Stimulated activated CD8-positive, alpha-beta memory T cell treated with anti-CD3 and anti-CD28 coated beads, Interleukin-4, amount 100 ng/mL, for 4 hours (primary cell): ENCODE results near the gene TAF4.
"Not testable (repeated sequence)": the region's sequence is repeated elsewhere in the genome, so short reads cannot be mapped to it uniquely, and the experiment has no call there.

Source experiments
- DNase-seq, 2 donors: peaks; one replicate each; pipeline ENCODE4 v3.0.0-alpha.2; 2020; ENCODE audit warnings: low read depth in 2 of 2, low spot score in 1 of 2

The TAF4 gene

DNA sequence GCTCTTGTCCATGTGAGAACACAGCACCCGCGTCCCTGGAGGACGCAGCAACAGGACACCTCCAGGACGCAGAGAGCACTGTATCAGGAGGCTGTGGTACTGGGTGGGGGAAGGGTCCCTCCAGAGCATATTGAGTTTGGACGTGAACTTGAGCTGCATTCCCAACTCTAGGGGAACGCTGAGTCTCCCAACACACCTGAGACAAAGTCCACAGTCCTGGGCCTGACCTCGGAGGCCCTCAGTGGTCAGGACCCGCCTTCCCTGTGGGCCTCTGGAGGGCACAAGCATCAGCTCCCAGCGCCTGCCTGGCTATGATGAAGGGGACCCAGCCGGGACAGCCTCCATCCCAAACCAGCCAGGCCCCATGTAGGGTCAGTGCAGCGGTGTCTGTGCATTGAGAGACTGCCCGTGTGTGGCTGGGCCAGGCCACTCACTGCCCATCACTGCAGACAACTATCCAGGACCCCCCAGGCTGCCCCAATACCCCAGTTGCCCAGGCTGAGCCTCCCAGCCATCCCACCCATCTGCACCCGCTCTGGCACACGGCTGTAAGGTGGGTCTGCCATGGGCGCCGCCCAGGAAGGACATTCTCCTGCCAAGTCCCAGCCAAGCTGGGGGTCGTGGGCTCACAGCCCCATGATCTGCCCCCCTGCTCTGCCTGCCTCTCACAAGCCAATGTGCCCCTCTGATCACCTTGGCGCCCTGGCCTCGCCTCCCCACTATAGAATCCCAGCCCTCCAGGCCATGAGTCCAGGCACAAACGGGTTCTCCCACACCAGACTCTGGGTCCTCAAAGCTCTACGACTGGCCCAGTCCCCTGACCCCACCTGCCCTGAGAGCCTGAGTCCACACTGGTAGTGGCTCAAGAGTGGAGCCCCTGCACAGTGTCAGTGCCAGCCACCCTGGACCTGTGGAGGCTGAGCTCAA, 115.7 kb downstream of the TAF4 start:
- DNase-seq: no peak

DNA sequence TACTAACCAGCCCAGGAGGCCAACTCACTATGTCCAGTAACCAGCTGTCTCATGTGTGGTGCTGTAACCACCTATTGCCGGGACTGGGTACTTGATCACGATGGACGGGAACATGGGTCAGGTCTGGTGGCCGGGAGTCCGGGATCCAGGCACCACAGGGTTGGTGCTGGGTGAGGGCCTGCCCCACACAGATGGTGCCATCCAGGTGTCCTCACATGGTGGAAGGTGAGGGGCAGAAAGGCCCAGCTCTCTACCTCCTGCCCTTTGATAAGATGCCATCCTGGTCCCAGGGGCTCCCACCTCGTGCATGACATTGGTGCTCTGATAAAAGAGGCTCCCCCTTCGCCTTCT, 116.3 kb downstream of the TAF4 start:
- no peak for DNase-seq

DNA sequence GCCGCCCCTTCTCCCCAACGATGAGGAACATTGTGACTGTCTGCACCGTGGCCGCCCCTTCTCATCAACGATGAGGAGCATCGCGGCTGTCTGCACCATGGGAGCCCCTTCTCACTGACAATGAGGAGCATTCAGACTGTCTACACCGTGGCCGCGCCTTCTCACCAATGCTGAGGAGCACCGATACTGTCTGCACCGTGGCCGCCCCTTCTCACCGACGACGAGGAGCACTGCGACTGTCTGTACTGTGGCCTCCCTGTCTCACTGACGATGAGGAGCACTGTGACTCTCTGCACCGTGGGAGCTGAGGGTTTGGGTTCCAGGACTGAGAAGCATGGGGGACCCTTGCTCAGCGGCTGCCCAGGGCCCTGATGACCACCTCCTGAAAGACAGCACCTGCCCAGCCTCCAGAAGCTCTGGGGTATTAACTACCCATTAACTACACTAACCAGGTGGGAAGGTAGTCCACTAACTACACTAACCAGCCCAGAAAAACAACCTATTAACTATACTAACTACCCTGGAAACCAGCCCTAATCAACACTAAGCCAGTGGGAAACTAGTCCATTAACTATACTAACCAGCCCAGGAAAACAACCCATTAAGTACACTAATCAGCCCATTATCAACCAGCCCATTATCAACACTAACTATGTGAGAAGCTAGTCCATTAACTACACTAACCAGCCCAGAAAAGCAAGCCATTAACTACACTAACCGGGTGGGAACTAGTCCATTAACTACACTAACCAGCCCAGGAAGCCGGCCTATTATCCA, 116.9 kb downstream of the TAF4 start:
- DNase-seq: no peak

DNA sequence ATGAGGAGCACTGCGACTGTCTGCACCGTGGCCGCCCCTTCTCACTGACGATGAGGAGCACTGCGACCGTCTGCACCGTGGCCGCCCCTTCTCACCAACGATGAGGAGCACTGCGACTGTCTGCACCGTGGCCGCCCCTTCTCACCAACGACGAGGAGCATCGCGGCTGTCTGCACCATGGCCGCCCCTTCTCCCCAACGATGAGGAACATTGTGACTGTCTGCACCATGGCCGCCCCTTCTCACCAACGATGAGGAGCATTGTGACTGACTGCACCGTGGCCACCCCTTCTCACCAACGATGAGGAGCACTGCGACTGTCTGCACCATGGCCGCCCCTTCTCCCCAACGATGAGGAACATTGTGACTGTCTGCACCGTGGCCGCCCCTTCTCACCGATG, 117.6 kb downstream of the TAF4 start:
- DNase-seq: not testable (repeated sequence)

DNA sequence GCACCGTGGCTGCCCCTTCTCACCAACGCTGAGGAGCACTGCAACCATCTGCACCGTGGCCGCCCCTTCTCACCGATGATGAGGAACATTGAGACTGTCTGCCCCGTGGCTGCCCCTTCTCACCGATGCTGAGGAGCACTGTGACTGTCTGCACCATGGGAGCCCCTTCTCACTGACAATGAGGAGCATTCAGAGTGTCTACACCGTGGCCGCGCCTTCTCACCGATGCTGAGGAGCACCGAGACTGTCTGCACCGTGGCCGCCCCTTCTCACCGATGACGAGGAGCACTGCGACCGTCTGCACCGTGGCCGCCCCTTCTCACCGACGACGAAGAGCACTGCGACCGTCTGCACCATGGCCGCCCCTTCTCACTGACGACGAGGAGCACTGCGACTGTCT, 120.2 kb downstream of the TAF4 start:
- DNase-seq: not testable (repeated sequence)

DNA sequence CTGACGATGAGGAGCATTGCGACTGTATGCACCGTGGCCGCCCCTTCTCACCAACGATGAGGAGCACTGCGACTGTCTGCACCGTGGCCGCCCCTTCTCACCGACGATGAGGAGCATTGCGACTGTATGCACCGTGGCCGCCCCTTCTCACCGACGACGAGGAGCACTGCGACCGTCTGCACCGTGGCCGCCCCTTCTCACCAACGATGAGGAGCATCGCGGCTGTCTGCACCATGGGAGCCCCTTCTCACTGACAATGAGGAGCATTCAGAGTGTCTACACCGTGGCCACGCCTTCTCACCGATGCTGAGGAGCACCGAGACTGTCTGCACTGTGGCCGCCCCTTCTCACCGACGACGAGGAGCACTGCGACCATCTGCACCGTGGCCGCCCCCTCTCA, 120.7 kb downstream of the TAF4 start:
- DNase-seq: not testable (repeated sequence)

DNA sequence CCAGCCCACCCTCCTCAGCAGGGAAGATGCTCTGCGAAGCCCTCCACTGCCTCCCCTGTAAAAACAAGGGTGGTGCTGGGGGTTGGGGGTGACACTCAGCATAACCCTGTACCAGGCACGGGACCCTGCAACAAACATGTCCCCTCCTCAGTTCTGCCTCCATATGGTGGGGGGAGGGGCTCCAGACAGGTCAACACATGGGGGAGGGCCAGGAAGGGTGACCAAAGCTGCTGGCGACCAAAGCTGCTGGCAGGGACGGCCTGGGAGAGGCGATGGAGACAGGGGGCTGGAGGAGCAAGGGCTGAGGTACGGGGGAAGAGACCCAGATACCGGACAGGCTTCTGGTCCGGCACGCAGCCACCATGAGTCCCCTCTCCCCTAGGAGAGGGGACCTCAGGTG, 123.2 kb downstream of the TAF4 start:
- DNase-seq: no peak

DNA sequence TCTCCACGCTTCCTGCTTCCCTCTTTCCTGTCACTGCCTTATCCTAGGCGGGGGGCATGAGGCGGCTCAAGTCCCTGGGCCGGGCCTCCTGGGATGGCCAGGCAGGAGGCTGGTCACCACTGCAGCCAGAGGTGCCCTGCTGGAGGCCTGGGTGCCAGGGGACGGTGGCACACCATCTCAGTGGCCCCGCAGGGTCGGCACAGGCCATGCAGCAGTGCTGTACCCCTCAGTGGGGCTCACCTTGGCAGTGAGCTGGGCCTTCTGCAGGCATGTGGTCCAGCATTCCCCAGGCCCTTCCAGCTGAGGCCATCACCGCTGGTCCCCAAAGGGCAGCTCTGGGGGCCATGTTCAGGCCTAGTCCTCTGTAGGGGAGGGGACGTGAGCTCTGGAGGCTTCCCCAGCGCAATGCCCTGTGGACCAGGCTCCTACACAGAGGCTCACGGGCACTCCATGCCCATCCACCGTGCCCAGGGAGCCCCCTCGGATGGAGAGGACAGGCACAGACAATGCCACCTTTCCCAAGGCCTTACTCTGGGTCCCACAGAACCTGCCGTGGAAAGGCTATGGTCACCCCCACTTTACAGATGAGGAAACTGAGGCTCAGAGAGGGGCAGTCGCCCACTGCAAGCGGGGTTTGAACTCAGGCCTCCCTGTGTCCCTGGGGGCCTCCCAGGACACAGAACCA, 123.8 kb downstream of the TAF4 start:
- no peak for DNase-seq

DNA sequence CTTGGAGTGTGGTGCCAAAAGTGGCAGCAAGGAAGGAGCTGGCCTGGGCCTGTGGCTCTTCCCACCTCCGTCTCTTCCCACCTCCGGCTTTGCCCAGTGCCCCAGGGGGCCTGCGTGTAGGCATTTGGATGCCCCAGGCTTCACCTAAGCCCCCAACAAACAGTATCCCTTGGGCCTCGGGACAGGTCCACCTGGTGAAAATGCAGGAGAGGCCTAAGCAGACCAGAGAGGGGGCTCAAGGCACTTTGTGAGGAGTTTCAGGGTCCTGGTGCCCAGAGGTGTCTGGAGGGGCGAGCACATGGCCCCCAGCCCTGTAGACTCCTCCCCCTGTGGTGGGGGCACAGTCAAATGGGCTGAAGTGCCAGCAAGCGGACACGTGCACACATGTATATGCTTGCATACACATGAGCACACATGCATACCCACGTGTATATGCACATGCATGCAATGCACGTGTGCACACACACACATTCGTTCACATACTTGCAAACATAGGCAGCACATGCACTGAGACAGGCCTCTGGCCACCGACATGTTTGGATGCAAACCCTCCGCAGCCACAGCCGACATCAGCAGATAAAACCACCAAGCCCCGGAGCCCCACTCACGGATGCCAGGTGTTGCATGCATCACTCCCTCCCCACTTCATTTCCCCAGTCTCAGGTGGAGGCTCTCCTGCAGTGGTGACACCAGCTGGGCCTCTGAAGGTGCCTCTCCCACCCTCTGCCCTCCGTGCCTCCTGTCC, 124.5 kb downstream of the TAF4 start:
- DNase-seq: no peak

DNA sequence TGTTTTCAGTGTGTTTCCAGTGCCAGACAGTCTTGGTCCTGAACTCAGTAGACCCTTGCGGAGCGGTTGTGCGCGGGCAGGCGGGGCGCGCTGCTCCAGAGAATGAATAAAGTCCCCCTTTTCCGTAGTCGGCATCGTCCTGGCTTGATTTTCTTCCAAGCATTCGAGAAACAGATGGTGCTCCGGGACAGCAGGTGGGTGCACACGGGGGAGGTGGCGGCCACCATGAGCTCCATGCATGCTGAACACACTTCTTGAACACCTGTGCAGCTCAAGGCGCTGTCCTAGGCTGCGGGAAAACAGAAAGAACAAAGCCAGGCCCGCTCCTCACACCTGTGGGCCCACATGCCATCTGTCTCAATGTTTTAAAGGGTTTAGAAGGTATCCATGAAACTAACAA, 125.2 kb downstream of the TAF4 start:
- no peak for DNase-seq

DNA sequence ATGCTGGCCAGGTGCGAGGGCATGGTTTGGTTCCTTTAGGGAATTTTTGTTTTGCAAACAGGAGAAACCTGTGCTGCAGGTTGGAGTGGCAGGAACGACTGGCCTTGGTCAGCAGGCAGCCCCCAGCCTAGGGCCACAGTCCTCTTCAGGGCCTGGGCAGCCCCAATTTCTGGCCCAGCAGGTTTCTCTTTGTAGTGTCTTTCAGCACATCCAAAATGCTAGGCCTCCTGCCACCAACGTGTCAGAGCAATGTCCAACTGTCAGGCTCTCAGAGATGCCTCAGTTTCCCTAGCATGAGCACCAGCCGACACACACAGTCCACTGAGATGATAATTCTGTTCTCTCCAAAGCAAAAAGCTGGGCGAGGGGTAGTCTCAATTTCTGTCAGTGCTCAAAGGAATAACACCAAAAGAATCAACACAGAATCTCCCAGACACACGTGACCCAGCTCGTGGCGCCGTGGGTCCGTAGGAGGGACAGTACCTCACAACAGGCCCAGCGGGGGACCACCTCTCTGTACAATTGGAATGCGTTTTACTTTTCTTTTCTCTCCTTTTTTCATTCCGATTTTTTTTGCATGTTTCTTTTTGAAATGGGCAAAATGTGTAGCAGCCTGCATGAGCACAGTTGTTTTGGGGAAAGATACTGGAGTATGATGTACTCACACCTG, 125.9 kb downstream of the TAF4 start:
- no peak for DNase-seq

DNA sequence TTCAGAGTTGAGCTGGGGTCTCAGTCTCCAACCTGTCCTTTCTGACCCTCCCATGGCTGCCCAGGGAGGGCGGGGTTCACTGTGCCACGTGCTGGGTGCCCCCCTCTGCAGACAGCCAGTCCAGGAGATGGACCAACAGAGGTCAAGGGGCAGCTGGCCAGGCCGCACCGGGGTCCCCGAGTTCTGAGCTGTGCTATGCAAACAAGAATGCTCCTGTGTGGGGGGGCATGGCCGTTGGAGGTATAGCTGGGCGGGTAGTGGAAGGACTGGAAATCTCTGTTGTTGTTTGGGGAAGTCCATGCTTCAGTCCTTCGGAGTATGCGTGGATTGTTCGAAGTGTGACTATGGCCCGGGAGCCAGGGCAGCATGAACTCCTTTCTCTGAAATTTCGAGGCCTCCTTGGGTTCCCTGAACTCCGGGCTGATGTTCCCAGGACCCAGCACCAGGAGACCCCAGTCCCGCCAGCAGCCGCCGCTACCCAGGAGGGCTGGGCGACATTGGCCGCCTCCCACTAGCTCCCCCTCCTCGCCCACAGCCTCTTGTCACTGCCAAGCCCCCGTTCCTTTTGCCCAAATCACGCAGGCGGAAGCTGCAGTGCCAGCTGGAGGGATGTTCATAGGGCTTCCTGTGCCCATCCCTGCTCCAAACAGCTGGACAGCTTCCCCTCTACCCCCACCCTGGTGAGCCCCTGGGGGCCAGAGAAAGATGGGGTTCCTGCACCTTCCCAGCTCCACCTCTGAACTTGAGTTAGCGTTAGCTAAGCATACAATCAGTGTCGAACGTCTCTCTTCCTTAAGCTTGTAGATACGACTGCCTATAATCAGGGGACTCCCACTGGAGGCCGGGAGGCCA, 126.6 kb downstream of the TAF4 start:
- no peak for DNase-seq

DNA sequence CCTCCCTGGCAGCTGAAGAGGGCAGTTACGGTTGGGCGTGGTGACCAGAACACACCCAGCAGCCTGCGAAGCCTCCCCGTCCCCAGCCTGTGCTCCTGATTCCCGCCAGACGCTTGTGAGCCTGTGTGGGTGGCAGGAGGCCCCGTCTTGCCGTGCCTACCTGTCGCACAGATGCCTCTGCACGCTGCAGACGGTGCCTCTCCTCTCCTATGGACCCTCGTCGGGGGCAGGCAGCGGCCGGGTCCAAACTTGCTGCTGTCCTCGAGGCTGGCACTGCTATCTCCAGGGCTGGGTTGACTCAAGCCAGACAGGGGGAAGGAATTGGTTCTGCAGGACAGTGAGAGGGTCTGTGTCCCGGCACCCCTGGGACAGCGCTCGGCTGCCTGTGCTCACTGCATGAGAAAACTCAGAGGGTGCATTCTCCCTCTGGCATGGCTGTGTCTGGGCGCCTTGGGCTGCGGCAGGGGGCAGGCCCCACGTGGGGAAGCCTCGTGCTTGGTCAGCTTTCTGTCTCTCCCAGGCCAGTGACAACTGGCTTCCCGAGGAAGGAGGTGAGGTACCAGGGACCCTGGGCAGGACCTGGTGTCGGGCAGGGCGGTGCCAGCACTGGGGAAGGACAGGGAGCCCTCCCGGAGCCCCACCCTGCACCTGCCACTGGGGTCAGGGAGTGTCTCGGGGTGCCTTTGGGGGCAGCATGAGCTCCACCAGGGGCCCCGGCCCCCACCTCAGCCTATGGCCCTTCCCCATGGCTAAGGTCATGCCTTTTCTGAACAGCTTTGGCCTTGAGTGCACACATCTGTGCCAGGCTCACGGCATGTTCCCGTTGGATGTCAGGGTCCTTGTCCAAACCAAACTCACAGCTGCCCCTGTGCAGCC, 127.5 kb downstream of the TAF4 start:
- no peak for DNase-seq

DNA sequence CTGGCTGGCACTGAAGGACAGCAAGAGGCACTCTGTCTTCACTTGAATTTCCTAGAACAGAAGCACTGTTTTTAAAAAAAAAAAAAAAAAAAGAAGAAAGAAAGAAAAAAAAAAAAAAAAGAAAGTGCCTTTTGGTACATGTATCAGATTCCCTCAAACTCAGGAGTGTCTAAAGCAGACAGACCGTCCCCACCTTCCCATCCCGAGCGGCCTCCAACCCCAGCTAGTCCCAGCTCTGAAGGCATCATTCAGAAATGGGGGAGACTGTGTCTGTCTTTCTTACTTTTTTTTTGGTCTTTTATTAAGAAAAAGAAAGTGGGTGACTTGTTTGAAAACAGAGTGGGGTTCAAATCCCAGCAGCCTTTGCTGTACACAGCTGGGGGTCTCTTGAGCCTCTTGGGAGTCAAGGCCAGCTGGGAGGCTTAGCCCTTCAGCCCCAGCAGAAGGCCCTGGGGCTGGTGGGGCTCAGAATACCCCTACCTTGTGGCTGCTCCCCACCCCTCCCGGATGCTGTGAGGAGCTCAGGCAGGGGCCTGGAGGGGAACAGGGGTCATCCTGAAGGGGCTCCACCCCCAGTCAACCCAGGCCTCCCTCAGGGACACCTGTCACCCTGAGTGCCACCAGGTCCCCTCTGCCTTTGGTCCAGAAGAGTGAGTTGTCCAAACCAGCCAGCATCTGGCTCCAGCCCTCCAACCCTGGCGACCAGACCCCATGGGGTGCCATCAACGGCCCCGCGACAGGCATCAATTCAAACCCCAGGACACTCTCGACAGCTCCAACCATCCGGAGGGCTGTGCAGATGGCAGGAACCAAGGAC, 128.3 kb downstream of the TAF4 start:
- no peak for DNase-seq

DNA sequence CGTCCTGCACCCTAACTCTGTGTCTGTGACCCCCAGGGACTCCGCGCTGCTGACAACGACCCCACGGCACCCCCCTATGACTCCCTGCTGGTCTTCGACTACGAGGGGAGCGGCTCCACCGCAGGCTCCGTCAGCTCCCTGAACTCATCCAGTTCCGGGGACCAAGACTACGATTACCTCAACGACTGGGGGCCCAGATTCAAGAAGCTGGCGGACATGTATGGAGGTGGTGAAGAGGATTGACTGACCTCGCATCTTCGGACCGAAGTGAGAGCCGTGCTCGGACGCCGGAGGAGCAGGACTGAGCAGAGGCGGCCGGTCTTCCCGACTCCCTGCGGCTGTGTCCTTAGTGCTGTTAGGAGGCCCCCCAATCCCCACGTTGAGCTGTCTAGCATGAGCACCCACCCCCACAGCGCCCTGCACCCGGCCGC, 129.0 kb downstream of the TAF4 start:
- DNase-seq: no peak

DNA sequence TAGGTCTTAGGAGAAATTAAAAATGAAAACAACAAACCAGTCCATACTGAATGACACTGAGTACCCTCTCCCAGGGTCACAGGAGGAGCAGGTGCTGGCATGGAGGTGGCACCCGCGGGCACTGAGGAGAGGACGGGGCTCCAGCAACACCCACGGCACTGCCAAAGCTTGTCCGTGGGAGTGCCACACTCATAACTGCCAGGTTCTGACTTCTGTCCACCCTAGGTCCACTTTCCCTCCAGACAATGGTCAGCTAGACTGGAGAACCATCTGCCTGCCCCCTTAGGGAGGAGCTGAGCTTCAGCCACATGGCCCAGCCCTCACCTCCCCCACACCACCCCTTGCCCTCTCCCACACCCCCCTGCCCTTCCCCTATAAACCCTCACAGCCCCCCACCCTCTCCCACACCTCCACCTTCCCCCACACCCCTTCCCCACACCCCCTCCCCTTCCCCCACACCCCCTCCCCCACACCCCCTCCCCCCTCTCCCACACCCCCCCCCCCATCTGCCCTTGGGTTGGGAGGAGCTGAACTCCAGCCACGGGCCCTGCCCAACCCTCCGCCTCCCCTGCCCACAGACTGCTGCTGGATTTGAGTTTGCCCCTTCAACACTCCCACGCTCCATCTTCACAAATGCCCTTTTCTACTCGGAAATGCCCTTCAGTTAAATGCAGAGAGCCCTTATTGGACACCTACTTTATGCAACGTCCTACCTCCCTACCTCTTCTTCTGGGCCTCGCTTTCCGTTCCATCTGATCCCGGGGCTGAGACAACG, 129.6 kb downstream of the TAF4 start:
- DNase-seq: no peak
